ENCODE results near the gene MTA3. TPM values are rescaled to one million over a fixed set of nuclear protein-coding genes. Genes with fewer than 3 reads are reported as not detected.

The MTA3 gene
- total RNA-seq, 1 donor from 2014 or later: 39.8 TPM

DNA sequence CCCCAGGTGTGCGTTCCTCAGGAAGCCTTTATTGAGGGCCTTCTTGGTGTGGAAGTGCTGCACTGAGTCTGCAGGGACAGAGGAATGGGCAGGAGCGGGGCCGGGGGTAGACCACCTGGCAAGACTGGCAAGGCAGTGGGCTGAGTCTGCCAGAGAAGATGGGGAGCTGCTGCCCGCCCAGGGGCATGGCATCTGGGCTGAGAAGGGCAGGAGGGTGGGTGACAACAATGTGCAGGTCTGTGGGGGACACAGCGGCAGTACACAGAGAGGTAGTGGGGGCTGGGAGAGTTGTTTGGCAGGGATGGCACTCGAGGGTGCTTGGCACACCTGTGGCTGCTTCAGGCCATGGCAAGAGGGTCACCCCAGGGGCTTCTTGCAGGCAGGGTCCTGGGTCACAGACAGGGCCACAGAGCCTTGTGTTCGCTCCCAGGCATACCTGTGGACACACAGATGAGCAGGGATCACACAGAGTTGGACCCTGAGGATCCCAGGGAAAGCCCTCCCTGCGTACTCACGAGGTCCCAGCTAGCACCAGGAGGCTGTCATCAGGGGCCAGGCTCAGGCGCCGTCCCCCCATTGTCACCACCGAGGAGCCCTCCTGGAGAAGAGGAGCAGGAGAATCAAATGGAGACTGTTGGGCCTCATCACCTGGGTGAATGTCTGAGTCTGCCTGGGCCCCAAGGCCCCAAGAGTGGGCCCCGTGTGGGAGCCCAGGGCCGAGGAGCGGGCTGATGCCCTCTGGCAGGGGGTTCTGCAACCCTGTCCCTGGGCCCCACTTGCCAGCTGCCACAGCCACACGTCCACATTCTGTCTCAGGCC, 198.9 kb downstream of the MTA3 start:
- Mint-ChIP-seq H3K4me3 (ENCODE audit: low read depth) (no peak overlapping the region), H3K9me3 (no peaks in the 10 kb centered on the region), H3K4me1 (ENCODE audit: low read depth) (no peaks in the 10 kb centered on the region), H3K27ac (no peak overlapping the region), H3K36me3 (ENCODE audit: low read depth) (no peaks in the 10 kb centered on the region), H3K27me3 (ENCODE audit: low read depth) (no peaks in the 10 kb centered on the region)
- intact Hi-C loops (cut with micrococcal nuclease): no loop called here
- DNase-seq (ENCODE audit: low spot score): no peak

DNA sequence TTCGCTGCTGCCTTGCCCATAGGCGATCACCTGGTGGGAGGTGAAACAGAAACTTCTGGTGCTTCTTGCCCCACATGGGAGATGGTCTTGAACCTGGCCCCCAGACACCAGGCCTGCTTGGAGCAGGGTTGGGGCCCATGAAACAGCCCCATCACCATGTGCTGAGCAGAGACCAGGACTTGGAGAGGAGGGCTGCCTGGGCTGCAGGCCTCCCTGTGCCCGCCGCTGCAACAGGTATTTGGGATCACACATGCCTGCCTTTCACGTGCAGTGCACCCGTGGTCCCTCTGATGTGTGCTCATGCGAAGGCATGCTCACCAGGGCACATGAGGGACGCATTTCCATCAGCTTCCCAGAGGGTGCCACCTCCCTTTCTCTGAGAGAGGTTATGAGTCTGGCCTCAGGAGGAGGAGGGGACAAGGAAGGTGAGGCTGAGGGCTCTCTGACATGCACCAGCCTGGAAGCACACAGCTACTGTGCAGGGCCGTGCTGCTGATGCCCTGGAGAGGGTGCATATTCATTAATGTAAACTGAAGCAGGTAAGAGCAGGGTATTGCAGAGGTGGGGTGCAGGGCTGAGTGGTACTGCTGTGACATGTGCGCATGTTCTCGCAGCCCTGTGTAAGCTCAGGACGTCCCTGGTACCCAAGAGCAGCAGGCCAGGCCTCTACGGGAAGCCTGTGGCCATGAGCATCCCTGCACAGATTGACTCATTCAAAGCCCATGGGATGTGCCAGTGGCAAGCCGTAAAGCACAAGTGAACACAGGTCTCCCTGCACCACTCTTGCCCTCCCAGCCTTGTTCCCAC, 199.7 kb downstream of the MTA3 start:
- H3K27ac Mint-ChIP-seq: no peak overlapping the region
- intact Hi-C loops (cut with micrococcal nuclease): no loop called here
- no peak overlapping the region for H3K4me3 Mint-ChIP-seq (ENCODE audit: low read depth)
- H3K4me1 Mint-ChIP-seq (ENCODE audit: low read depth): no peaks in the 10 kb centered on the region
- no peaks in the 10 kb centered on the region for H3K9me3 Mint-ChIP-seq
- H3K27me3 Mint-ChIP-seq (ENCODE audit: low read depth): no peaks in the 10 kb centered on the region
- DNase-seq (ENCODE audit: low spot score): no peak
- no peaks in the 10 kb centered on the region for H3K36me3 Mint-ChIP-seq (ENCODE audit: low read depth)

DNA sequence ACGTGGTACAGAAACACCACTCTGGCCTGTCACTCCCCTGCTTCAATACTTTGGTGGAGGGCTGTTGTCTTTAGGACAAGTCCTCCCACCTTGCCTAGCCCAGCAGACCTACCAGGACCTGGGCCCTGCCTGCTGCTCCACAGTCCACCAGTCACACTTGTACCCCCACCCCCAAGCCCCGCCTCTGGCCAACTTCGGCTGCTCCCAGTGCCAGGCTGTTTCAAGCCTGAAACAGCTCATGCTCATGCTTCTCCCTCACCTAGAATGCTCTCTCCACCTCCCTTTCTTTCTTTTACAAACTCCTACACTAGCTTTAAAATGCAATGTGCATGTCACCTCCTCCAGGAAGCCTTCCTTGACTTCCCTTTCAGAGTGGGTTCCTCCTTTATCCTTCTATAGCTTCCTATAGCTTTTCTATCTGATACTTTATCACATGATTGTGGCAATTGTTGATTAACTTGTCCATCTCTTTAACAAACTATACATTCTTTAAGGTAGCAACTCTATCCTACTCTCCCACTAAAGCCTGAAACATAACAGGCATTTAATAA, 200.3 kb downstream of the MTA3 start:
- Mint-ChIP-seq H3K4me1 (ENCODE audit: low read depth) (no peaks in the 10 kb centered on the region), H3K9me3 (no peaks in the 10 kb centered on the region), H3K27me3 (ENCODE audit: low read depth) (no peaks in the 10 kb centered on the region), H3K27ac (no peak overlapping the region), H3K36me3 (ENCODE audit: low read depth) (no peaks in the 10 kb centered on the region), H3K4me3 (ENCODE audit: low read depth) (no peak overlapping the region)
- no peak for DNase-seq (ENCODE audit: low spot score)
- intact Hi-C loops (cut with micrococcal nuclease): no loop called here

DNA sequence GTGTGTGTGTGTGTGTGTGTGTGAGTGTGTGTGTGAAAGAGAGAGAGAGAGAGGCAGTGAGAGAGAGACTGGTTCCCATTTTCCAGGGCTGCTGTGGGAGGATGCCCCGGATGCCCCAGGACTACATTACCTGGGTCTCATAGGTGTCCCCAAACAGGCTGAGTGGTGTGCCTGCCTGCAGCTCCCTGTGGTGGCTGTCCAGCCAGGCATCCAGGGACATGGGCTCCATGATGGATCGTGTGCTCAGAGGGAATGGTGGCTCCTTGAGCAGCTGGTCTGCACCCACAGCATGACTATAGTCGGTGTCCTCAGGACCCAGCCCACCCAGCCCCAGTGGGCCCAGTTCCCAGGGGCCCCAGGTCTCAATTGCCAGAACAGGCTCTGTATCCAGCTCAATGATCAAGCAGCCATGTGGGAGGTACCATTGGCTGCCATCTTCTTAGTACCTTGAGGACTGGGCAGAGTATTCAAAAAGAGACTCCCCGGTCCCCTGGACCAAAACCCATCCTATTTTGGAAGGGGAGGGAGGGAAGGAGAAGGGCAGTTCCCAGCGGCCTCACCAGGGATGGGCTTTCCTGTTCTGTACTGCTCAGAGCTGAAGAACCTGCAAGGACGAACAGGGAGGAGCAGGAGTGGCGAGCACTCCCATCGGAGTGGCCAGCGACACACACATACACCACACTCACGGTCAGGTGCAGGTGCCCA, 201.3 kb downstream of the MTA3 start:
- H3K4me1 Mint-ChIP-seq (ENCODE audit: low read depth): no peaks in the 10 kb centered on the region
- DNase-seq (ENCODE audit: low spot score): no peak
- intact Hi-C loops (cut with micrococcal nuclease): no loop called here
- no peaks in the 10 kb centered on the region for H3K36me3 Mint-ChIP-seq (ENCODE audit: low read depth)
- H3K27me3 Mint-ChIP-seq (ENCODE audit: low read depth): no peaks in the 10 kb centered on the region
- H3K27ac Mint-ChIP-seq: no peak overlapping the region
- no peaks in the 10 kb centered on the region for H3K9me3 Mint-ChIP-seq
- no peak overlapping the region for H3K4me3 Mint-ChIP-seq (ENCODE audit: low read depth)

DNA sequence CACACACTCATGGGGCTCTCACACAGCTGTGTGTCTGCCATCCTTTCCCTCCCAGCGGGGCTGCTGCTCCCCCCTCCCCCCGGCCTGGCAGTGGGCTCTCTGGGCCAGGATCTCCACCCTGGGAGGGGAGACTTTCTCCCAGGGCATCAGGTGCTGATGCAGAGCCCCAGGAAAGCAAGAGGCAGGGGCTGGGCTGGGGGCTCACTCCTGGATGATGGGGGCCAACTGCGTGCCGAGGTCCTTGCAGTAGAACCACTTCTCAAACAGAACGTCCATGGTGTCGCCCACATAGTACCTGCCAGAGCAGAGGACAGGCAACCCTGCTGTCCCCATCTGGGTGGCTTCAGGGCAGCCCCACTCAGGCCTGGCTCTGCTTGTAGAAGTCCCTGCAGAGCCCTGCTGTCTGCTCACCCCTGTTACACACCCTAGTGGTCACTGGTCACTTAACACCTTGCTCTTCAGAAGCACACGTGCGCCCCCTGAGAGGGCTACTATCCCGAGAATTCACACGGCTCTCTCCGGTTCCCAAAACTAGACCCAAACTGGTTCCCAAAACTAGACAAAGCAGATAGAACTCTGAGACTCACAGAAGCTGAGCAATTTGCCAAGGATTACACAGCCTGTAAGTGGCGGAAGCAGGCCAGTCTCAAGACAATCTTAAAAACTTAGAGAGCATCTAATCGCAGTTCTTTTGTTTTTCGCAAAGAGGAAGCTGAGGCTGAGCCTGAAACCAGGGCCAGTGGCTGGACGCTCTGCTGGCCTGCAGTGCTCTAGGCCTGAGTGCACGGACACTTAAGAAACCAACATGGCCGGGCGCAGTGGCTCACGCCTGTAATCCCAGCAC, 202.1 kb downstream of the MTA3 start:
- Mint-ChIP-seq H3K36me3 (ENCODE audit: low read depth) (no peaks in the 10 kb centered on the region), H3K4me3 (ENCODE audit: low read depth) (no peak overlapping the region), H3K4me1 (ENCODE audit: low read depth) (no peaks in the 10 kb centered on the region), H3K9me3 (no peaks in the 10 kb centered on the region), H3K27ac (no peak overlapping the region), H3K27me3 (ENCODE audit: low read depth) (no peaks in the 10 kb centered on the region)
- no peak for DNase-seq (ENCODE audit: low spot score)
- intact Hi-C loops (cut with micrococcal nuclease): no loop called here

DNA sequence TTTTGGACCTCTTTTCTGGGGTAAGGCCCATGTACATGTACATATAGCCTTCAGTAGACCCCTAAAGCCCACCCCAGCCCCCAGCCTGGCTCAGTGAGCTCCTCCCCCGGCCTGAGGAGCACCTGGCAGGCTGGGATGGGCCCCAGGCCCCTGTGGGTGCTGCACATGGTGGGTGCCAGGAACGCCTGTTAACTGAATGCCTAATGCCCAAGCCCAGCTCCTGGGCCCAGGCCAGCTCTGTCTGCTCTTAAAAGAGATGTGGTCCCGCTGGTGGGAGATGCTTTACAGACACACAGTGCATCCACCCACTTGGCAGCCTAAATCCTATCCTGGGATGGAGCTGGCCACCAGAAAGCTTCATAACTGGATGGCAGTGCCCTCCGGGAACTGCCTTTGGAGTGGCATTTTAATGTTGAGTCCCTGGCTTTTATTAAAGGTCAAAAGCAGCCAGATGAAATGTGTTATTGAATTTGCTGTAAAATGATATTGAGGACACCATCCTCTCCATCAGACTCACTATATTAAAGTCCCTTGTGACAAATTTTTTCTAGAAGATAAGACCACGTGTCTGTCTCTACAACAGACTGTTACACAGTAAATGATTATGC, 203.2 kb downstream of the MTA3 start:
- Mint-ChIP-seq H3K36me3 (ENCODE audit: low read depth) (no peaks in the 10 kb centered on the region), H3K9me3 (no peaks in the 10 kb centered on the region), H3K4me3 (ENCODE audit: low read depth) (no peak overlapping the region), H3K27ac (no peak overlapping the region), H3K27me3 (ENCODE audit: low read depth) (no peaks in the 10 kb centered on the region), H3K4me1 (ENCODE audit: low read depth) (peaks cover 2% of the 10 kb centered on the region)
- DNase-seq (ENCODE audit: low spot score): no peak
- intact Hi-C loops (cut with micrococcal nuclease): no loop called here

DNA sequence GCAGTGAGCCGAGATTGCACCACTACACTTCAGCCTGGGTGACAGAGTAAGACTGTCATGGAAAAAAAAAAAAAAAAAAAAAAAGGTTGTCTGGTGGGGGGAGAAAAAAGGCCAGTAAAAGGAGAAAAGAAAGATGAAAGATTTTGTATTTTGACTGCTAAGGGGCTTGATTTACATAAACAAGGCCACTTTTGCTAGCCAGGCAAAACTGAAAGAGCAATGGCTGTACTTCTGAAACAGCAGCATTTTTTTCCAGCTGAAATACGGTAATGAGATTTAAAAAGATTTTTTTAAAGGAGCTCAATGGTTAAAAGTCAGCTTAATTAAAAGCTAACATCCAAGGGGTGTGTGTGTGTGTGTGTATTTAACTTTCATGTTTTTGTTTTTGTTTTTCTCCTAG, 206.8 kb downstream of the MTA3 start:
- Mint-ChIP-seq H3K36me3 (ENCODE audit: low read depth) (peaks cover 6% of the 10 kb centered on the region), H3K9me3 (peaks cover 9% of the 10 kb centered on the region), H3K4me3 (ENCODE audit: low read depth) (no peak overlapping the region), H3K4me1 (ENCODE audit: low read depth) (peaks cover 2% of the 10 kb centered on the region), H3K27ac (no peak overlapping the region), H3K27me3 (ENCODE audit: low read depth) (no peaks in the 10 kb centered on the region)
- intact Hi-C loops (cut with micrococcal nuclease): no loop called here
- DNase-seq (ENCODE audit: low spot score): no peak

DNA sequence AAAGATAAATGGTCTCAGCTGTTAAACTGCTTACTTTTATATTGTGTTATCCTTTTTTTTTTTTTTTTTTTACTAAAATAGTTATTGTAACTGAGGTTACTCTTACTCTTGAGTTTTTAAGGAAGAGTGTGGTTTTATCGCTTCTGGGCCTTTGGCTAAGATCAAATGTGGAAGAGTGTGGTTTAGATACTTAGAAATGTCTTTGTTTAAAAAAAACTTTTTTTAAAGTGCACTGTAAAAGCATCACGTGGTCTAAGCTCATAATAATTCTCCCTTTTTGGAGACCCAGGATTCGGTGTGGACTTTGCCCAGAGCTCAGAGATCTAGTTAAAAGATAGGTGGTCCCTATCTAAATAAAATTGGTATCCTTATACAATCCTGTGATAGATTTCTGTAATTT, 207.4 kb downstream of the MTA3 start:
- H3K4me3 Mint-ChIP-seq (ENCODE audit: low read depth): no peak overlapping the region
- H3K9me3 Mint-ChIP-seq: peaks cover 9% of the 10 kb centered on the region
- no peak overlapping the region for H3K27ac Mint-ChIP-seq
- H3K27me3 Mint-ChIP-seq (ENCODE audit: low read depth): no peaks in the 10 kb centered on the region
- peaks cover 6% of the 10 kb centered on the region for H3K36me3 Mint-ChIP-seq (ENCODE audit: low read depth)
- H3K4me1 Mint-ChIP-seq (ENCODE audit: low read depth): peaks cover 2% of the 10 kb centered on the region
- no peak for DNase-seq (ENCODE audit: low spot score)
- intact Hi-C loops (cut with micrococcal nuclease): no loop called here

DNA sequence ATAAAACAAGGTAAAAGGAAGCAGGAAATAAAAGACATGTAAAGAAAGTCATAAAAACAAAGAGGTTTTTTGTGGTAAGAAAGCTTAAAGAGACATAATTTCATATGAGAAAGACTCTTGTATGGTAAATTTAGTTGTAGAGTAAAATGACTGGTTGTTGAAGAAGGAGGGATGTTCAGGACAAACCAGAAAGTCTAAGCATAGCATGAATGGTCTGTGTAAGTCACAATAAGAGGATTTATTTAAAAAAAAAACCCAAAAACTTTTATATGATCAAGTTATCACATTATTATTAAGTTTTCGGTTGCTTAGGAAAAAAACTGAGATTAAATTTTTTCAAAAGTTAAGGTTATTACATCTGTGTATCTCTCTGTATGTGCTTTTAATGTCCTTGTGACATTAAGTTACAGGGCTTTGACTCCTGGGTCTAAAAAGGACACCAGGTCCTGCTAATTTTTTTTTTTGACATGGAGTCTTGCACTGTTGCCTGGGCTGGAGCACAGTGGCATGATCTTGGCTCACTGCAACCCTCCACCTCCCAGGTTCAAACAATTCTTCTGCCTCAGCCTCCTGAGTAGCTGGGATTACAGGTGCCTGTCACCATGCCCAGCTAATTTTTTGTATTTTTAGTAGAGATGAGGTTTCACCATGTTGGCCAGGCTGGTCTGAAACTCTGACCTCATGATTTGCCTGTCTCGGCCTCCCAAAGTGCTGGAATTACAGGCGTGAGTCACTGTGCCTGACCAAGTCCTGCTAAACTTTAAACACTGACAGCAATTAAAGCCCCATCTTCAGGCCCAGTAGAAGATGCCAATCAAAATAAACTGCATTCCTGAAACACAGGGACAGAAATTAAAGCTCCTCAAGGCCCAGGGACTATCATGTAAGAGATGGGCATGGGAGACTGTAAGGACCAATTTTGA, 209.7 kb downstream of the MTA3 start:
- no peak for DNase-seq (ENCODE audit: low spot score)
- Mint-ChIP-seq H3K27ac (no peak overlapping the region), H3K27me3 (ENCODE audit: low read depth) (no peaks in the 10 kb centered on the region), H3K36me3 (ENCODE audit: low read depth) (peaks cover 6% of the 10 kb centered on the region), H3K9me3 (peaks cover 23% of the 10 kb centered on the region), H3K4me3 (ENCODE audit: low read depth) (no peak overlapping the region), H3K4me1 (ENCODE audit: low read depth) (peaks cover 2% of the 10 kb centered on the region)
- intact Hi-C loops (cut with micrococcal nuclease): no loop called here

DNA sequence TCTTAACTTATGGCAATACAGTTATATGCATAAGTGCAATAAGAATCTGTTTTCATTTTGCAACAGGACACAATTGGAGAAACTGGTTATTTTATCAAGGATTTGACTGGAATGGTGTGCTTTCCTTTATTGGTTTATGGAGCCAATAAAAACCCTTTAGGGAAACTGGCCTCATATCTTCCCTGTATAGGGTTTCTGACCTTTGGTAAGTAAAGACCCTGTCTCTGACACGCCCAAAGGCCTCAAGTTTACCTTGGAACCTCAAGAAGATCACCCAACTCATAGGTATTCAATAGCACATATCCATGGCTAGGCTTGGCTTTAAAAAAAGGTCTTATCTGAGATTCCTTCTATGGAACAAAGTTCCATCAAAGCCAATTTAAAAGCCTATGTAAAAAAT, 212.7 kb downstream of the MTA3 start:
- intact Hi-C loops (cut with micrococcal nuclease): no loop called here
- Mint-ChIP-seq H3K9me3 (peaks cover 23% of the 10 kb centered on the region), H3K27ac (no peak overlapping the region), H3K27me3 (ENCODE audit: low read depth) (no peaks in the 10 kb centered on the region), H3K4me1 (ENCODE audit: low read depth) (peaks cover 2% of the 10 kb centered on the region), H3K36me3 (ENCODE audit: low read depth) (peaks cover 6% of the 10 kb centered on the region), H3K4me3 (ENCODE audit: low read depth) (no peak overlapping the region)
- DNase-seq (ENCODE audit: low spot score): no peak

DNA sequence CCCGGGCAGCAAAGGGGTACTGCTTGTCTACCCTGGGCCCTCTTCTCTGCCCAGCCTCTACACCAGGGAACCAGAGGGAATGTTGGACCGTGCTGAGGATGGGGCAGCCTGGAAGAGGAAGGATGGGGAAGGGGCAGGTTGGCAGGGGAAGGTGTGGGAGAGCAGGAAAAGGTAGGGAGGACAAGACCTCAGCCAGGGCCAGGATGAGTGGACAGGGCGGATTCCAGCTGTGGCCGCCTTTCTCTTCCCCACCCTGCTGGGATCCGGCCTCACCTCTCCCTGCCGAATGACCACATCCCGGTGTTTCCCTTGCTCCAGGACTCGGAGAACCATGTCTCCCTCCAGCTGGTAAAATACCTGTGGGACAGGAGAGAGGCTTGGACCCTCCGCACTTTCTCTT, 215.1 kb downstream of the MTA3 start:
- H3K4me3 Mint-ChIP-seq (ENCODE audit: low read depth): no peak overlapping the region
- H3K27ac Mint-ChIP-seq: no peak overlapping the region
- H3K27me3 Mint-ChIP-seq (ENCODE audit: low read depth): no peaks in the 10 kb centered on the region
- H3K4me1 Mint-ChIP-seq (ENCODE audit: low read depth): peaks cover 5% of the 10 kb centered on the region
- intact Hi-C loops (cut with micrococcal nuclease): no loop called here
- H3K9me3 Mint-ChIP-seq: peaks cover 13% of the 10 kb centered on the region
- H3K36me3 Mint-ChIP-seq (ENCODE audit: low read depth): no peaks in the 10 kb centered on the region
- no peak for DNase-seq (ENCODE audit: low spot score)

All from activated T-helper 2 cell treated with anti-CD3 and anti-CD28 coated beads, Interferon-gamma antibody, Interleukin-2, Interleukin-4, amounts not matched to agents 10 μg/mL and 5 μg/mL and 100 μg/mL, durations not matched to agents 14 hours and 24 hours and 36 hours (primary cell).